ENCODE results near the gene DDX55.

Gene DDX55

DNA sequence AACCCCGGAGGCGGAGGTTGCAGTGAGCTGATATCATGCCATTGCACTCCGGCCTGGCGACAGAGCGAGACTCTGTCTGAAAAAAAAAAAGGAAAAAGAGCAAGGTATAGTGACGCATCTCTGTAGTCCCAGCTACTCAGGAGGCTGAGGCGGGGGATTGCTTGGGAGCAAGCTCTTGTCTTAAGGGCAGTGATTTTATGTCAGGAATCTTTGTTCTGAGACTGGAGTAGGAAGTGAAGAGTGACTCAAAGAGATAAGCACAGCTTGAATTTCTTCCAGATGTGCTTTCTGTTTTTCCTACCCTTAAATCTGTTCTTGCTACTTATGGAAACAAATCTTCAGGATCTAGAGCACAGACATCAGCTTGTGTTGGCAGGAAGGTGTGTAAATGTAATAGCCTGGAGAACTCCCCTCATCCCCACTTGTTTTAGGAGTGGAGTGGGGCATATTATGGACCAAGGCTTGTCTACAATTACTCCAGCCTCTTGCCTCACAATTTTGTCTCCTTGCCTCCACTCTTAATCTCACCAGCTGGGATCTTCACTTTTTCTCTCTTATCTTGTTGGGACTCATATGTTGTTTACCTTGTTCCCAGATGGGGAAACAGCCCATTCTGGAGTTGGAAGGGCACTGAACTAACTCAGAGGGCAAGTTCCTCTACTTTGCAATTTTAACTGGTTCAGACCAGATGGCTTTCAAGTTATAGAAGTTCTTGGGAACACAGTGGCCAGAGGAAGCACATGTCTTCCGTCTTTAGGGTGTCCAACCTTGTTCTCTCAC is 10.0 kb upstream of the DDX55 start:
- Histone ChIP-seq H3K27ac (ENCODE audit: low read depth, low read length) (no peak overlapping the region), H3K27me3 (ENCODE audit: low read length) (no peaks in the 10 kb centered on the region), H2AFZ (ENCODE audit: low read depth, low read length, severe bottlenecking) (no peak overlapping the region), H3K36me3 (ENCODE audit: low read length) (peaks cover 30% of the 10 kb centered on the region), H3K79me2 (ENCODE audit: insufficient read depth, low read length) (peaks cover 62% of the 10 kb centered on the region), H3K9me2 (replicated peaks; ENCODE audit: insufficient read depth, low read length) (no peaks in the 10 kb centered on the region), H3K4me2 (ENCODE audit: low read depth, low read length, poor library complexity, severe bottlenecking) (no peak overlapping the region), H3K9ac (ENCODE audit: low read length) (no peak overlapping the region), H3K4me3 (ENCODE audit: insufficient read depth, low read length, poor library complexity, severe bottlenecking) (no peak overlapping the region), H3K9me3 (ENCODE audit: insufficient read depth, low read length) (no peaks in the 10 kb centered on the region), H4K20me1 (ENCODE audit: low read depth, low read length) (no peaks in the 10 kb centered on the region; the same call in 1 of the 2 replicates), H3F3A (ENCODE audit: insufficient read depth) (peaks cover 11% of the 10 kb centered on the region; the same call in 1 of the 2 replicates)
- TF ChIP-seq, protein P1, sequence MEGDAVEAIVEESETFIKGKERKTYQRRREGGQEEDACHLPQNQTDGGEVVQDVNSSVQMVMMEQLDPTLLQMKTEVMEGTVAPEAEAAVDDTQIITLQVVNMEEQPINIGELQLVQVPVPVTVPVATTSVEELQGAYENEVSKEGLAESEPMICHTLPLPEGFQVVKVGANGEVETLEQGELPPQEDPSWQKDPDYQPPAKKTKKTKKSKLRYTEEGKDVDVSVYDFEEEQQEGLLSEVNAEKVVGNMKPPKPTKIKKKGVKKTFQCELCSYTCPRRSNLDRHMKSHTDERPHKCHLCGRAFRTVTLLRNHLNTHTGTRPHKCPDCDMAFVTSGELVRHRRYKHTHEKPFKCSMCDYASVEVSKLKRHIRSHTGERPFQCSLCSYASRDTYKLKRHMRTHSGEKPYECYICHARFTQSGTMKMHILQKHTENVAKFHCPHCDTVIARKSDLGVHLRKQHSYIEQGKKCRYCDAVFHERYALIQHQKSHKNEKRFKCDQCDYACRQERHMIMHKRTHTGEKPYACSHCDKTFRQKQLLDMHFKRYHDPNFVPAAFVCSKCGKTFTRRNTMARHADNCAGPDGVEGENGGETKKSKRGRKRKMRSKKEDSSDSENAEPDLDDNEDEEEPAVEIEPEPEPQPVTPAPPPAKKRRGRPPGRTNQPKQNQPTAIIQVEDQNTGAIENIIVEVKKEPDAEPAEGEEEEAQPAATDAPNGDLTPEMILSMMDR (IDR thresholded peaks at IDR 0.05; ENCODE audit: insufficient read depth, low read length, poor library complexity, severe bottlenecking) = no peak
- TF ChIP-seq EZH2phosphoT487 (conservative IDR thresholded peaks at IDR 0.05; ENCODE audit: low read length) = no peak

DNA sequence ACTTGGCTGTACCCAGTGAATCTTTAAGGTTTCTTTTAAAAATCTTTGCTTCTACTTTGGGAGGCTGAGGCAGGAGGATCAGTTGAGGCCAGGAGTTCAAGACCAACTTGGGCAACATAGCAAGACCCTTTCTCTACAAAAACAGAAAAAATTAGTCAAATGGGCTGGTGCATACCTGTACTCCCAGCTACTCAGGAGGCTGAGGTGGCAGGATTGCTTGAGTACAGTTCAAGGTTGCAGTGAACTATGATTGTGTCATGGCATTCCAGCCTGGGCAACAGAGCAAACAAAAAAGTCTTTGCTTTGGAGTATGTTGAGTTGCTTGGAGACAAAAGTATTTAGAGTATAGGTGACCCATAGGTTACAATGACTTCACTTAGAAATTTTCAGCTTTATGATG is 6.2 kb upstream of the DDX55 start:
- Histone ChIP-seq H3K9me3 (ENCODE audit: insufficient read depth, low read length) (no peaks in the 10 kb centered on the region), H4K20me1 (ENCODE audit: low read depth, low read length) (no peaks in the 10 kb centered on the region; the same call in 1 of the 2 replicates), H3F3A (ENCODE audit: insufficient read depth) (peaks cover 38% of the 10 kb centered on the region), H2AFZ (ENCODE audit: low read depth, low read length, severe bottlenecking) (no peak overlapping the region), H3K4me3 (ENCODE audit: insufficient read depth, low read length, poor library complexity, severe bottlenecking) (no peak overlapping the region), H3K27me3 (ENCODE audit: low read length) (no peaks in the 10 kb centered on the region), H3K4me2 (ENCODE audit: low read depth, low read length, poor library complexity, severe bottlenecking) (no peak overlapping the region), H3K79me2 (ENCODE audit: insufficient read depth, low read length) (peaks cover 30% of the 10 kb centered on the region), H3K9ac (ENCODE audit: low read length) (no peak overlapping the region), H3K9me2 (replicated peaks; ENCODE audit: insufficient read depth, low read length) (no peaks in the 10 kb centered on the region), H3K27ac (ENCODE audit: low read depth, low read length) (no peak overlapping the region), H3K36me3 (ENCODE audit: low read length) (peaks cover 20% of the 10 kb centered on the region; the same call in 1 of the 2 replicates)
- TF ChIP-seq, protein P1 (IDR thresholded peaks at IDR 0.05; ENCODE audit: insufficient read depth, low read length, poor library complexity, severe bottlenecking) = no peak
- TF ChIP-seq EZH2phosphoT487 (conservative IDR thresholded peaks at IDR 0.05; ENCODE audit: low read length) = no peak

DNA sequence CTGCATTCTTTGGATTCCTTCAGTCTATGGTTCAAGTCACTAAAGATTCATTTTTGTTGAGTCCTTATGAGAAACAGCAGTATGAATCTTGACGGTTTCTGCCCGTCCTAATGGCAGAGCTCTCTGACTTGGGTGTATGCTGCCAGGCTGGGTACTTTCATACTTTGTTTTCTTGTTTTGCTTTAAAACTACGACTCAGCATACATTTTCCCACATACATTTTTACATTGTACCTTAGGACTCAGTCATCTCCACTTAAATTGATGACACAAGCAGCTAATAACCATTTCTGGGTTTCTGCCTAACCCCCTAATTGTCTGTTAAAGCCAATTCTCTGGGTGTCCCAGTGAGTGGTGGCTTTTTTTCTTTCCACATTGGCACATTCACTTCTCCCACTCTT is 4.8 kb upstream of the DDX55 start:
- Histone ChIP-seq H3F3A (ENCODE audit: insufficient read depth) (peaks cover 38% of the 10 kb centered on the region), H4K20me1 (ENCODE audit: low read depth, low read length) (no peaks in the 10 kb centered on the region), H3K9me3 (ENCODE audit: insufficient read depth, low read length) (no peaks in the 10 kb centered on the region), H3K4me2 (ENCODE audit: low read depth, low read length, poor library complexity, severe bottlenecking) (no peak overlapping the region), H3K9me2 (replicated peaks; ENCODE audit: insufficient read depth, low read length) (no peaks in the 10 kb centered on the region), H3K79me2 (ENCODE audit: insufficient read depth, low read length) (peaks cover 30% of the 10 kb centered on the region), H3K4me3 (ENCODE audit: insufficient read depth, low read length, poor library complexity, severe bottlenecking) (no peak overlapping the region), H3K36me3 (ENCODE audit: low read length) (peaks cover 16% of the 10 kb centered on the region; the same call in 1 of the 2 replicates), H2AFZ (ENCODE audit: low read depth, low read length, severe bottlenecking) (no peak overlapping the region), H3K27me3 (ENCODE audit: low read length) (no peaks in the 10 kb centered on the region), H3K27ac (ENCODE audit: low read depth, low read length) (no peak overlapping the region), H3K9ac (ENCODE audit: low read length) (no peak overlapping the region)
- TF ChIP-seq, protein P1 (IDR thresholded peaks at IDR 0.05; ENCODE audit: insufficient read depth, low read length, poor library complexity, severe bottlenecking) = no peak
- TF ChIP-seq EZH2phosphoT487 (conservative IDR thresholded peaks at IDR 0.05; ENCODE audit: low read length) = no peak

Measured in SU-DHL-6 (cell line).